Choroid plexus epithelial cell (primary cell): ENCODE results near the gene CALML3.

Experiments
- DNase-seq: peaks from one replicate; pipeline ENCODE4 v3.0.0-alpha.2; 2010; ENCODE audit warnings: low read depth
- H3K4me3 ChIP-seq: 2 replicates; pipeline ENCODE4 v1.5.1; 2011; ENCODE audit warnings: low read depth, mild to moderate bottlenecking, control low read depth, low read length, moderate library complexity
- TF ChIP-seq, protein P1 (sequence below): conservative IDR thresholded peaks from 2 replicates; pipeline ENCODE4 v1.5.1; 2011; ENCODE audit warnings: low read depth, mild to moderate bottlenecking, control low read depth, inconsistent platforms, low read length, moderate library complexity

CALML3 gene

DNA sequence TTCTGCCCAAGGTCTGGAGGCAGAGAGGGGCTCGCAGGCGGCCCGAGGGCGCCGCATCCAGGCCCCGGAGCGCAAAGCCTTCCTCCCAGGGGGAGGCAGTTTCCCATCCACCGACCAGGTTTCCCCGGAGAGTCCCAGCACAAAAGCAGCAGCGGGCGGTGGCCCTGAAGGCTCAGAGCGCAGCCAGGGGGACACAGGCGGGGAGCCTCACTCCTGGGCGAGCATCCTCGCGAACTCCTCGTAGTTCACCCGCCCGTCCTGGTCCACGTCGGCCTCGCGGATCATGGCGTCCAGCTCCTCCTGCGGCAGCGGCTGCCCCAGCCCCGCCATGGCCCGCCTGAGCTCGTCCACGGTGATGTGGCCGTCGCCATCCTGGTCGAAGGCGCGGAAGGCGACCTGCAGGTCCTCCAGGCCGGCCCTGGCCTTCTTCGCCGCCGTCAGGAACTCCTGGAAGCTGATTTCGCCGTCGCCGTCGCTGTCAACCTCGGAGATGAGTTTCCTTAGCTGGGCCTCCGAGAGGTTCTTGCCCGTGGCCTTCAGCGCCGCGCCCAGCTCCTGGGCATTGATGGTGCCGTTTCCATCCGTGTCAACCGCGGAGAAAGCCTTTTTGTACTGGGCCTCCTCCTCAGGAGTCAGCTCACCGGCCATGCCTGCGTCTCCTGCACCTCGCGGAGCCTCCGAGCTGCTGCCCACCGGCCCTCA lies 25.8 kb upstream of the CALML3 start:
- TF ChIP-seq, protein P1, sequence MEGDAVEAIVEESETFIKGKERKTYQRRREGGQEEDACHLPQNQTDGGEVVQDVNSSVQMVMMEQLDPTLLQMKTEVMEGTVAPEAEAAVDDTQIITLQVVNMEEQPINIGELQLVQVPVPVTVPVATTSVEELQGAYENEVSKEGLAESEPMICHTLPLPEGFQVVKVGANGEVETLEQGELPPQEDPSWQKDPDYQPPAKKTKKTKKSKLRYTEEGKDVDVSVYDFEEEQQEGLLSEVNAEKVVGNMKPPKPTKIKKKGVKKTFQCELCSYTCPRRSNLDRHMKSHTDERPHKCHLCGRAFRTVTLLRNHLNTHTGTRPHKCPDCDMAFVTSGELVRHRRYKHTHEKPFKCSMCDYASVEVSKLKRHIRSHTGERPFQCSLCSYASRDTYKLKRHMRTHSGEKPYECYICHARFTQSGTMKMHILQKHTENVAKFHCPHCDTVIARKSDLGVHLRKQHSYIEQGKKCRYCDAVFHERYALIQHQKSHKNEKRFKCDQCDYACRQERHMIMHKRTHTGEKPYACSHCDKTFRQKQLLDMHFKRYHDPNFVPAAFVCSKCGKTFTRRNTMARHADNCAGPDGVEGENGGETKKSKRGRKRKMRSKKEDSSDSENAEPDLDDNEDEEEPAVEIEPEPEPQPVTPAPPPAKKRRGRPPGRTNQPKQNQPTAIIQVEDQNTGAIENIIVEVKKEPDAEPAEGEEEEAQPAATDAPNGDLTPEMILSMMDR, result no peak
- no peak overlapping the region for H3K4me3 ChIP-seq
- no peak for DNase-seq

DNA sequence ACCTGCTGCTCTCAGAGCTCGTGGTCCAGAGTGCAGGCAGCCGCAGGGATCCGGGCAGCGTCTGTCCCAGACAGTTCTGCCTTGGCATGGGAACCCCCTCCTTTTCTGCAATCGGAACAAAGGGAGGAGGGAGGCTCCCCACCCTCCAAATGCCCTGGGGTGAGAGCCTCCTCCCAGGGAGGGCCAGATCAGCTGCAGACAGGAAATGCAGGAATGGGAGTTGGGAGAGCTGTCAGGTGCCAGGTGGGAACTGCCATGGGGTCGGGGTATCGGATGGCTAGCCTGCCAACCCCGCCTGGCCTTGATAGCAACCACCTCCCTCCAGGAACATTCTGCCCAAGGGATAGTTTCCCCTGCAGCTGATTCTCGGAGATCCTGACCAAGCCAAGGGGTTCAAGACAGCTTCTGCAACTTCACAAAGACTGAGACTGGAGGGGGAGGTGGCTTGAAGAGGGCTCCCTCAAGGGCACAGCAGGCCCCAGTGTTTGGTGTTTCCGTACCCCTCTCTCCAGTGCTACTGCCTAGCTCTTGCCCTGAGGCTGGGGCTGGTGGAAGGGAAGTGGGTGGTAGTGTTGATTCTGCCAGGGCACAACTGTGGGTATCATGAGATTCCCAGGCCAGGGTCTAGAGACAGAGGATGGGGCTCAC lies 25.1 kb upstream of the CALML3 start, which contains the start of gene CALML5:
TSS of gene CALML5 (minus strand) at position 78 of the 648 bp plus-strand sequence. CDS start 132 bp downstream, outside the sequence.
- no peak within 1 kb of the TSS for H3K4me3 ChIP-seq
- no peak for DNase-seq
- TF ChIP-seq, protein P1, result no peak

DNA sequence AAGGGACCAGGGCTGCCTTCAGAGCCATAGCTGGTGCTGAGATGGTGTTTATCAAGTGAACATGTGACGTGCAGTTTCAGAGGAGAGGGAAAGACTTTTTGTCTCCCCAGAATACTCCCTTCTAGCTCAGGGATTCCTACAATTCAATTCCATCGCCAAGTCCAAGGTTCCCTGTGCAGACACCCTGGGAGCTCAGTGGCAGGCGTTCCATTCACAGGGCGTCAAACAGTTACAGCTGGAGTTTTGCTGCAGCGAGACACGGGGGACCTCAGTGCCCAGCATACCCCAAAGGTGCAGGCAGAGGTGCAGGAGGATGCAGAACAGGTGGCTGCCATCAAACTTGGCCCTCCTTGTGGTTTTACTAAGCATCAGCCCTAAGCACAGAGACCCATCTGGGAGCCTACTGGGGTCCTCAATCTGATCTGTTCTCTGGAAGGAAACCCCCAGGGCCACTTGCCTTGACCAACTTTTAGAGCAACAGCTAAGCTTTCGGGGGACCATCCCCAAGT lies 24.5 kb upstream of the CALML3 start:
- no peak overlapping the region for H3K4me3 ChIP-seq
- TF ChIP-seq, protein P1, result no peak
- DNase-seq, result no peak

DNA sequence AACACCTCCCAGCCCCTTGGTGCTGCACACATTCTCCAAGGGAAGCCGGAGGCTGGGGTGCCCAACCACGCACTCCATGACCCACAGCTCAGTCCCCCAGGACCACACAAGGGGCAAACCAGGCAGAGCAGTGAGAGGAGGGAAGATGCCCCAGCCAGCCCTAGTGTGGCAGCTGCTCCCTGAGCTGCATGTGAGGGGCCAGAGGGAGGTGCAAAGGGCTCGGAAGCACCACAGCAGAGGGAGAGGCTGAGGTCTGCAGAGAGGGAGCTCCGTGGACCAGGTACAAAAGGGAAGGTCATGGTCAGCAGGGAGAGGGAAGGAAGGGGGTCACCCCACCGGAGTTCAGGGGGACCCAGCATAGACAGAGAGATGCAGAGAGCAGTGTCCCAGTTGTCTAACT lies 23.9 kb upstream of the CALML3 start:
- TF ChIP-seq, protein P1, result no peak
- no peak for DNase-seq
- H3K4me3 ChIP-seq, result no peak overlapping the region

DNA sequence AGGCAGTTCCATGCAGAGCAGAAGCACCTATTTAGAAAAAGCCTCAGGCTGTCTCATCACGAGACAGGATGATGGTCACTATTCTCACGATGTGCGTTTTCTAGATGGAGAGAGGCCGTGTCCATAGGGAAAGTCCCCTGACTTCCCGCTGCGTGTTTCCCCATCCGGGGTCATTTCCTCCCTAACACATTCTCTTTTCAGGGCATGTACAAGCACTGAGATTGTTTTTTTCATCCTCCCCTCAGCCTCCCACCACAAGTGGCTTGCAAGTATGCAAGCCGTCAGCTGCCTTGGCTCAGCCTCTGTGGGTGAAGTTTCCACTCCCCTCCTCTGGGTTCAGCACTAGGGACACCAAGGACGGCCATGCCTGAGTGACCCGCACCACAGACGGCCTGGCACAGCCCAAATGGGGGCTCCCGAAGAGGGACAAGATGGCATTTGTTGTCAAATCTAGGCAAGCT lies 22.7 kb upstream of the CALML3 start:
- no peak overlapping the region for H3K4me3 ChIP-seq
- DNase-seq, result peak; percentile 19
- TF ChIP-seq, protein P1, result no peak

DNA sequence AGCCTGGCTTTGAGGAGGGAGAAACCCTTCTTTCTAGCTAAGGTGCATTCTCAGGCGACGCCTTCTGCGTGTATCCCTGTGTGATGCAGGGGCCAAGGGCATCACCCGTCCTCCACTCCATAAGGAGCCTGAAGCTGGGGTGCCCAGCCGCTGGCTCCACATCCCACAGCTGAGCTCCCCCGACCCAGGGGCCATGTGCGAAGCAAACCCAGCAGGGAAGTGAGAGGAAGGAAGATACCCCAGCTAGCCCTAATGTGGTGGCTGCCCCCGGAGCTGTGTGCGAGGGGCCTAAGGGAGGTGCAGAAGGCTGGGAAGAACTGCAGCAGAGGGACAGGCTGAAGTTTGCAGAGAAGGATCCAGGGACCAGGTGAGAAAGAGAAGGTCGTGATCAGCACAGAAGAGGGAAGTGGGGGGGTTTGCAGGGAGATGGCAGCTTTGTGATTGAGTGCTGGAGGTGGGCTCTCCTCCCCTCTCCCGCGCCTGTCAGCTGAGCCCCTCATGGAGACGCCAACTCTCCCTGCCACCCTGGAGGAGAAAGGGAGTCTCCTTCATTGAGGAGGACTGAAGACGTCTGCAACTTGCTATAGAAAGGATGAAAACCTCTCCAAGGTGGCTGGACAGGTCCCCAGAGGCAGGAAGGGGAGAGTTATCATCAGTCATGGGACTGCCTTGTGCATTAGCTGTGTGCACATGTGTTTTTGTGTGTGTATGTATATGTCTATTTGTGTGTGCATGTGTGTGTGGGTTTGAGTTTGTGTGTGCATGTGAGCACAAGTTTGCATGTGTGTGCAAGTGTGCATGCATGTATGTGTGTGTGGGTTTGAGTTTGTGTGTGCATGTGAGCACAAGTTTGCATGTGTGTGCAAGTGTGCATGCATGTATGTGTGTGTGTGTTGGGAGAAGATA lies 21.9 kb upstream of the CALML3 start:
- DNase-seq, result no peak
- TF ChIP-seq, protein P1, result no peak
- H3K4me3 ChIP-seq, result no peak overlapping the region
